Measurements from ENCODE around the gene ZBED6.
"Not testable (repeated sequence)": the region's sequence is repeated elsewhere in the genome, so short reads cannot be mapped to it uniquely, and the experiment has no call there.

ZBED6 gene

GRCh38 chr1:203792486-203792885 lies 2.9 kb upstream of the ZBED6 start:
- no peak for TF ChIP-seq SNAI2 (CRISPR knock-in tag; IDR thresholded peaks at IDR 0.05)
- no peak for TF ChIP-seq ARNTL (CRISPR knock-in tag; IDR thresholded peaks at IDR 0.05; ENCODE audit: borderline replicate concordance, low read depth)
- TF ChIP-seq ZFP3 (CRISPR knock-in tag; IDR thresholded peaks at IDR 0.05) = no peak
- no peak for TF ChIP-seq RARB (CRISPR knock-in tag; IDR thresholded peaks at IDR 0.05)
- no peak for TF ChIP-seq ZC3H10 (CRISPR knock-in tag; IDR thresholded peaks at IDR 0.05)
- TF ChIP-seq, protein P1, sequence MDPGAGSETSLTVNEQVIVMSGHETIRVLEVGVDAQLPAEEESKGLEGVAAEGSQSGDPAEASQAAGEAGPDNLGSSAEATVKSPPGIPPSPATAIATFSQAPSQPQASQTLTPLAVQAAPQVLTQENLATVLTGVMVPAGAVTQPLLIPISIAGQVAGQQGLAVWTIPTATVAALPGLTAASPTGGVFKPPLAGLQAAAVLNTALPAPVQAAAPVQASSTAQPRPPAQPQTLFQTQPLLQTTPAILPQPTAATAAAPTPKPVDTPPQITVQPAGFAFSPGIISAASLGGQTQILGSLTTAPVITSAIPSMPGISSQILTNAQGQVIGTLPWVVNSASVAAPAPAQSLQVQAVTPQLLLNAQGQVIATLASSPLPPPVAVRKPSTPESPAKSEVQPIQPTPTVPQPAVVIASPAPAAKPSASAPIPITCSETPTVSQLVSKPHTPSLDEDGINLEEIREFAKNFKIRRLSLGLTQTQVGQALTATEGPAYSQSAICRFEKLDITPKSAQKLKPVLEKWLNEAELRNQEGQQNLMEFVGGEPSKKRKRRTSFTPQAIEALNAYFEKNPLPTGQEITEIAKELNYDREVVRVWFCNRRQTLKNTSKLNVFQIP (CRISPR knock-in tag; IDR thresholded peaks at IDR 0.05; ENCODE audit: borderline replicate concordance, low read depth) = no peak
- TF ChIP-seq, protein P2, sequence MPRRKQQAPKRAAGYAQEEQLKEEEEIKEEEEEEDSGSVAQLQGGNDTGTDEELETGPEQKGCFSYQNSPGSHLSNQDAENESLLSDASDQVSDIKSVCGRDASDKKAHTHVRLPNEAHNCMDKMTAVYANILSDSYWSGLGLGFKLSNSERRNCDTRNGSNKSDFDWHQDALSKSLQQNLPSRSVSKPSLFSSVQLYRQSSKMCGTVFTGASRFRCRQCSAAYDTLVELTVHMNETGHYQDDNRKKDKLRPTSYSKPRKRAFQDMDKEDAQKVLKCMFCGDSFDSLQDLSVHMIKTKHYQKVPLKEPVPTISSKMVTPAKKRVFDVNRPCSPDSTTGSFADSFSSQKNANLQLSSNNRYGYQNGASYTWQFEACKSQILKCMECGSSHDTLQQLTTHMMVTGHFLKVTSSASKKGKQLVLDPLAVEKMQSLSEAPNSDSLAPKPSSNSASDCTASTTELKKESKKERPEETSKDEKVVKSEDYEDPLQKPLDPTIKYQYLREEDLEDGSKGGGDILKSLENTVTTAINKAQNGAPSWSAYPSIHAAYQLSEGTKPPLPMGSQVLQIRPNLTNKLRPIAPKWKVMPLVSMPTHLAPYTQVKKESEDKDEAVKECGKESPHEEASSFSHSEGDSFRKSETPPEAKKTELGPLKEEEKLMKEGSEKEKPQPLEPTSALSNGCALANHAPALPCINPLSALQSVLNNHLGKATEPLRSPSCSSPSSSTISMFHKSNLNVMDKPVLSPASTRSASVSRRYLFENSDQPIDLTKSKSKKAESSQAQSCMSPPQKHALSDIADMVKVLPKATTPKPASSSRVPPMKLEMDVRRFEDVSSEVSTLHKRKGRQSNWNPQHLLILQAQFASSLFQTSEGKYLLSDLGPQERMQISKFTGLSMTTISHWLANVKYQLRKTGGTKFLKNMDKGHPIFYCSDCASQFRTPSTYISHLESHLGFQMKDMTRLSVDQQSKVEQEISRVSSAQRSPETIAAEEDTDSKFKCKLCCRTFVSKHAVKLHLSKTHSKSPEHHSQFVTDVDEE (CRISPR knock-in tag; IDR thresholded peaks at IDR 0.05) = no peak
- no peak for TF ChIP-seq ZNF565 (CRISPR knock-in tag; conservative IDR thresholded peaks at IDR 0.05; ENCODE audit: low read depth)
- TF ChIP-seq ISL1 (CRISPR knock-in tag; IDR thresholded peaks at IDR 0.05) = no peak
- TF ChIP-seq ZFP30 (CRISPR knock-in tag; IDR thresholded peaks at IDR 0.05) = no peak
- TF ChIP-seq ZNF8 (CRISPR knock-in tag; IDR thresholded peaks at IDR 0.05) = no peak
- TF ChIP-seq TCF4 (CRISPR knock-in tag; IDR thresholded peaks at IDR 0.05; ENCODE audit: borderline replicate concordance) = no peak
- TF ChIP-seq, protein P3, sequence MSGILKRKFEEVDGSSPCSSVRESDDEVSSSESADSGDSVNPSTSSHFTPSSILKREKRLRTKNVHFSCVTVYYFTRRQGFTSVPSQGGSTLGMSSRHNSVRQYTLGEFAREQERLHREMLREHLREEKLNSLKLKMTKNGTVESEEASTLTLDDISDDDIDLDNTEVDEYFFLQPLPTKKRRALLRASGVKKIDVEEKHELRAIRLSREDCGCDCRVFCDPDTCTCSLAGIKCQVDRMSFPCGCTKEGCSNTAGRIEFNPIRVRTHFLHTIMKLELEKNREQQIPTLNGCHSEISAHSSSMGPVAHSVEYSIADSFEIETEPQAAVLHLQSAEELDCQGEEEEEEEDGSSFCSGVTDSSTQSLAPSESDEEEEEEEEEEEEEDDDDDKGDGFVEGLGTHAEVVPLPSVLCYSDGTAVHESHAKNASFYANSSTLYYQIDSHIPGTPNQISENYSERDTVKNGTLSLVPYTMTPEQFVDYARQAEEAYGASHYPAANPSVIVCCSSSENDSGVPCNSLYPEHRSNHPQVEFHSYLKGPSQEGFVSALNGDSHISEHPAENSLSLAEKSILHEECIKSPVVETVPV (CRISPR knock-in tag; IDR thresholded peaks at IDR 0.05) = no peak
- TF ChIP-seq CREB5 (CRISPR knock-in tag; IDR thresholded peaks at IDR 0.05; ENCODE audit: low read depth) = no peak
- ATAC-seq = no peak

DNA sequence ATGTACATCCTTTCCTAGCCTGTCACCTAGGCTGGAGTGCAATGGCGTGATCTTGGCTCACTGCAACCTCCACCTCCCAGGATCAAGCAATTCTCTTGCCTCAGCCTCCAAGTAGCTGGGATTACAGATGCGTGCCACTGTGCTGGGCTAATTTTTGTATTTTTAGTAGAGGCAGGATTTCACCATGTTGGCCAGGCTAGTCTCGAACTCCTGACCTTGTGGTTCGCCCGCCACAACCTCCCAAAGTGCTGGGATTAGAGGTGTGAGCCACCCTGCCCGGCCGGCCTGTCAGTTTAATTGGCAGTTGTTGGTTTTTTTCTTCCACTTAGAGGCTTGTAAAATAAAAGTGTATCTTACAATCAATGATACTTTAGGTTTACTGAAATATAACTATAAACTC lies 1.9 kb upstream of the ZBED6 start:
- ATAC-seq = not testable (repeated sequence)

DNA sequence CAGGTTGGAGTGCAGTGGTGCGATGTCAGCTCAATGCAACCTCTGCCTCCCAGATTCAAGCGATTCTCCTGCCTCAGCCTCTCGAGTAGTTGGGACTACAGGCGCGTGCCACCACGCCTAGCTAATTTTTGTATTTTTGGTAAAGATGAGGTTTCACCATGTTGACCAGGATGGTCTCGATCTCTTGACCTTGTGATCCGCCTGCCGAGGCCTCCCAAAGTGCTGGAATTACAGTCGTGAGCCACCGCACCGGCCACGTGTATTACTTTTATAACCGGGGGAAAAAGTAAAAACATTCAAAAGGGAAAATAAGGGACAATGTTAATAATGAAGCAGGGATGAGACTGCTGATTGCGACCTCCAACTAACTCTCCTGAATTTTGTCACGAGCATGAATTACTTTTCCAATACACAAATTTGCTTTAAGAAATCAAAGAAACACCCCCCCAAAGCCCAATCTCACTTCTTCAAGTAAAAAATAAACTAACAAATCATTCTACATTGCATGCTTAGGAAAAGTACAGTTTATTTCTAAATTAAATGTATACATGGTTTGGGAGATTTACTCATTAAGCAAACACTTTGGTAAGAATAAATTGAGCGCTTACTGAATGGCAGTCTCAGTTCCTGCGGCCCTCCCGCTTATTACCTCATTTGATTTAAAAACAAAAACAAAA lies 521 bp upstream of the ZBED6 start:
- TF ChIP-seq ZC3H10 (CRISPR knock-in tag; IDR thresholded peaks at IDR 0.05) = no peak
- no peak for ATAC-seq

DNA sequence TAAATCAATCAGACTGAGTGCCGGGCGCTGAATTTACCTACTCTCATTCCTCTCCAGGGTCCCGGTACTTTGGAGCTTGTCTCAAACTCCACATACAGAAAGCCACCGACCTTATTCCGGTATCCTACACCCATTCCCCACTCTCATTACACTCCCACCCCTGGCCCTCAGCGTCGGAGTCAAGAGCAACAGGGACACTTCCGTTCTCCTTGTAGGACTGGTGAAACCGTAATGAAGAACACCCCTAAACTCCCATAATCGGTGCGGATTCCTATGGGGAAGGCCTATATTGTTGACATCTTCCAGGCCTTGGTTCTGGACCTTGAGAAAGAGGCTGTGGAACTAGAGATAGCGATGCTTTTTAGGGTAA lies 798 bp downstream of the ZBED6 start:
- peak; percentile 58 for ATAC-seq
- TF ChIP-seq ZNF8 (CRISPR knock-in tag; IDR thresholded peaks at IDR 0.05) (no peak), CSDC2 (CRISPR knock-in tag; IDR thresholded peaks at IDR 0.05) (no peak), OSR1 (CRISPR knock-in tag; IDR thresholded peaks at IDR 0.05) (no peak), ZFP30 (CRISPR knock-in tag; IDR thresholded peaks at IDR 0.05) (no peak), SNAI2 (CRISPR knock-in tag; IDR thresholded peaks at IDR 0.05) (no peak), RARB (CRISPR knock-in tag; IDR thresholded peaks at IDR 0.05) (no peak), ZNF70 (CRISPR knock-in tag; IDR thresholded peaks at IDR 0.05) (no peak)
- TF ChIP-seq, protein P3 (CRISPR knock-in tag; IDR thresholded peaks at IDR 0.05) = no peak

DNA sequence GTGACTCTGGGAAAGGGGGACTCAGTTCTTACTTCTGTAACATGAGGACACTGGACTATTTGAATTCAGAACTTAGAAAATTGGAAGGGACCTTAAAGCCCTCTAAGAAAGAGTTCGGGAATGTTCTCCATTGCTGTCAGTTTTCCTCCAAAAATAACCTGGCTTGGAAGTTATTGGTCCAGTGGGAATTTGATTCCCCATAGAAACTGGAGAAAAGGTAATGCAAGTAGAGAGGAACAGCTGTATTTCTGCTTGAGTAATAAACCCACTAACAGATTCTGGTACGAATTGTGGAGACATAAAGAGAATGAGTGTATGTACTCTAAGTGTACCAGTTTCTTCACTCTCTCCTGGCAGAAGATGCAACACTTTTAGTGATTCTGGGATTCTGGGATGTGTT lies 1.8 kb downstream of the ZBED6 start:
- no peak for ATAC-seq
- TF ChIP-seq ZFP3 (CRISPR knock-in tag; IDR thresholded peaks at IDR 0.05) (no peak), CREB5 (CRISPR knock-in tag; IDR thresholded peaks at IDR 0.05; ENCODE audit: low read depth) (no peak), OSR1 (CRISPR knock-in tag; IDR thresholded peaks at IDR 0.05) (no peak), ARNTL (CRISPR knock-in tag; IDR thresholded peaks at IDR 0.05; ENCODE audit: borderline replicate concordance, low read depth) (no peak), ZNF70 (CRISPR knock-in tag; IDR thresholded peaks at IDR 0.05) (no peak), ZFP30 (CRISPR knock-in tag; IDR thresholded peaks at IDR 0.05) (no peak), TCF4 (CRISPR knock-in tag; IDR thresholded peaks at IDR 0.05; ENCODE audit: borderline replicate concordance) (no peak), GLIS3 (CRISPR knock-in tag; IDR thresholded peaks at IDR 0.05) (no peak), ESRRG (CRISPR knock-in tag; IDR thresholded peaks at IDR 0.05) (no peak), ZNF8 (CRISPR knock-in tag; IDR thresholded peaks at IDR 0.05) (no peak), ISL1 (CRISPR knock-in tag; IDR thresholded peaks at IDR 0.05) (no peak)
- TF ChIP-seq, protein P3 (CRISPR knock-in tag; IDR thresholded peaks at IDR 0.05) = no peak
- TF ChIP-seq, protein P1 (CRISPR knock-in tag; IDR thresholded peaks at IDR 0.05; ENCODE audit: borderline replicate concordance, low read depth) = no peak
